Prostate gland (tissue), 2 donors: Measurements from ENCODE around the gene SMARCD1. TPM values are rescaled to one million over a fixed set of nuclear protein-coding genes. Genes with fewer than 3 reads are reported as not detected.

Experiments used
- DNase-seq: peaks from one replicate; pipeline ENCODE4 v3.0.0-alpha.2; 2019; ENCODE audit warnings: low spot score
- H3K27ac ChIP-seq, 2 donors: fragments of 200-600 bp; sonication (generic); 2 replicates each; pipeline ENCODE4 v1.5.1; 2017 to 2019
- H3K27me3 ChIP-seq: fragments of 200-600 bp; sonication (generic); replicated peaks from 2 replicates; pipeline ENCODE4 v1.5.1; 2019; ENCODE audit not compliant: insufficient read depth
- H3K36me3 ChIP-seq, 2 donors: fragments of 200-600 bp; sonication (generic); 1 replicate in 1 of 2; 2 replicates in 1 of 2; pipeline versions ENCODE4 v1.5.1 to v1.8.1; 2017 to 2019
- H3K4me1 ChIP-seq: fragments of 200-600 bp; sonication (generic); replicated peaks from 2 replicates; pipeline ENCODE4 v1.5.1; 2019
- H3K4me3 ChIP-seq, 2 donors: fragments of 200-600 bp; sonication (generic); 2 replicates each; pipeline ENCODE4 v1.5.1; 2017 to 2019
- H3K9me3 ChIP-seq: fragments of 200-600 bp; sonication (generic); 2 replicates; pipeline ENCODE4 v1.5.1; 2017
- POLR2A ChIP-seq: fragments of 450-650 bp; IDR thresholded peaks from one replicate; pipeline ENCODE4 v1.6.1; 2016; ENCODE audit warnings: antibody characterized with exemption, mild to moderate bottlenecking
- POLR2AphosphoS5 ChIP-seq: sonication (generic); formaldehyde crosslinking; IDR thresholded peaks from one replicate; pipeline ENCODE4 v1.6.1; 2017; ENCODE audit warnings: antibody characterized with exemption
- WGBS: methylation state at CpG from one replicate; pipeline ENCODE4 v1.1.5; 2018; 5-methylcytosine and 5-hydroxymethylcytosine counted together
- intact Hi-C: fragments of 100-400 bp; cut with DNase I; formaldehyde crosslinking; loops from one replicate; pipeline ENCODE4 v1.14.2; 2022
- total RNA-seq, 2 donors: library from RNA; depleted of rRNA; stranded (reverse); fragments of >200 nt; gene quantifications; one replicate each; pipeline ENCODE4 v1.1.0, GENCODE V29; 2016
- TF ChIP-seq, protein P1 (sequence below), 4 experiments: fragments of 200-600 bp in 2 of 4; fragments of 450-650 bp in 2 of 4; sonication (generic) in 2 of 4; IDR thresholded peaks; 1 replicate in 3 of 4; 2 replicates in 1 of 4; pipeline ENCODE4 v1.5.1; 2016 to 2019; ENCODE audit warnings: antibody characterized with exemption in 4 of 4, mild to moderate bottlenecking in 2 of 4, moderate library complexity in 2 of 4

SMARCD1 gene
- total RNA-seq, 2 donors from 2014 or later: 72.9 to 90.1 TPM

DNA sequence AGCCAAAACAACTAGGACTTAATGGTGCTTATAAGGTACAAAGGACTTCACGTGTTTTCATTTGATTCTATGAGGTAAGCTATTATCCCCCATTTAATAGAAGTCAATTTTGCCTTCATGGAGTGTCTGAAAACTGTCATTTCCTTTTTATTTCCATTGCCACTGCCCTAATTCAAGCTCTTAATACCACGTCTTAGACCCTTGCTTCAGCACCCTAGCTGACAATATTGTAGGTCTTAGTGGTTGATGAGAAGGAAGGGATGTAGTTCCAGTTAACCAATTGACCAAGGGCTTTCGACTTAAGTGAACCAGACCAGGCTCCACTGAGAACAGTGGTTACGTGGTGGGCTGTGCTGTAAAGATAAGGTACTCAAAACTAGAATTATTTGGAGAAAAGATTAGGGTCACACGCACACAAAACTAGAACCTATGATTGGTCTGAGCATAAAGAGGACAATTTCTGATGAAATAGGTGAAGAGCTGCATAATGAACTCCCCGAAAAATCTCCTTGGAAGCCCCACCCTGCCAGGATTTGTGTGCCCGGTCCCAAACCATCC lies 37.4 kb upstream of the SMARCD1 start:
- WGBS: 94% methylated on average over 7 of the region's 7 CpGs
- Histone ChIP-seq H3K4me1 (no peaks in the 10 kb centered on the region), H3K36me3 (no peaks in the 10 kb centered on the region), H3K27ac (no peak overlapping the region), H3K9me3 (no peaks in the 10 kb centered on the region), H3K4me3 (no peak overlapping the region), H3K27me3 (no peaks in the 10 kb centered on the region)
- intact Hi-C loops: no loop called here
- TF ChIP-seq, protein P1, sequence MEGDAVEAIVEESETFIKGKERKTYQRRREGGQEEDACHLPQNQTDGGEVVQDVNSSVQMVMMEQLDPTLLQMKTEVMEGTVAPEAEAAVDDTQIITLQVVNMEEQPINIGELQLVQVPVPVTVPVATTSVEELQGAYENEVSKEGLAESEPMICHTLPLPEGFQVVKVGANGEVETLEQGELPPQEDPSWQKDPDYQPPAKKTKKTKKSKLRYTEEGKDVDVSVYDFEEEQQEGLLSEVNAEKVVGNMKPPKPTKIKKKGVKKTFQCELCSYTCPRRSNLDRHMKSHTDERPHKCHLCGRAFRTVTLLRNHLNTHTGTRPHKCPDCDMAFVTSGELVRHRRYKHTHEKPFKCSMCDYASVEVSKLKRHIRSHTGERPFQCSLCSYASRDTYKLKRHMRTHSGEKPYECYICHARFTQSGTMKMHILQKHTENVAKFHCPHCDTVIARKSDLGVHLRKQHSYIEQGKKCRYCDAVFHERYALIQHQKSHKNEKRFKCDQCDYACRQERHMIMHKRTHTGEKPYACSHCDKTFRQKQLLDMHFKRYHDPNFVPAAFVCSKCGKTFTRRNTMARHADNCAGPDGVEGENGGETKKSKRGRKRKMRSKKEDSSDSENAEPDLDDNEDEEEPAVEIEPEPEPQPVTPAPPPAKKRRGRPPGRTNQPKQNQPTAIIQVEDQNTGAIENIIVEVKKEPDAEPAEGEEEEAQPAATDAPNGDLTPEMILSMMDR (IDR thresholded peaks at IDR 0.05): no peak
- no peak for DNase-seq

DNA sequence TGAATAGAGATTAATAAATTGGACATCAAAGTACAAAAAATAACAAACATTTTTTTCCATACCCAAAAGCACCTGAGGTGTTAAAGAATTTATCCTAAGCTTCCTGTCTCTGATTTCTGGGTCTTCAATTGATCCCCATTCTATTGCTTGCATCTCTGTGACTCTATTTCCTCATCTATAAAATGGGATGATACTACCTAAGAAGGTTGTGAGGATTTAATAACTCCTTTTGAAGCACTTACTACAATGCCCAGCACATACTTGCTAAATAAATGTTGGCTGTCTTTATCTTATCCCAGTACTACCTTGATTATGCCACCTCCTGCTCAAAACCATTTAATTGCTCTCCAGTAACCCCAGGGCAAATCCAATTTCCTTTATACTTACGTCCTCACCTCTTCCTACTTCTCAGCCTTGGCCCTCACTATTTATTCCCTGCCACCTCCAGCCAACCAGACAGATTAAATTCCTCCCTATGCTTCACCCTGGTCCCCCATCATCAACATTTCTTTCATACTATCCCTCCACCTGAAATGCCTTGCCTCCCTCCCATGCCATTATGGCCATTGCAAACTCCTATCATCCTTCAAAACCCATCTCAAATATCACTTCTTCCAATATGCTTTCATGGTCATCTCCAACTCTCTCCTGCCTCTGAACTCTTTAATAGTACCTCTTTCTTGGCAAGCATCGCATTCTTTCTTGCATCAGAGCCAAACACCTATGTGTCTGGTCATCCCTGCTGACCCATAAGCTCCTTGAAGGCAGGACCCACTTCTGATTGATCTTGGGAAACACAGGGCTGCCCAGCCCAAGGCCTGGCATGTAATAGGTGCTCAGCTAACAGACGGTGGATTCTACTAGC lies 35.7 kb upstream of the SMARCD1 start:
- no peaks in the 10 kb centered on the region for H3K4me1 ChIP-seq
- 89% methylated on average over 3 of the region's 3 CpGs for WGBS
- H3K36me3 ChIP-seq: no peaks in the 10 kb centered on the region
- TF ChIP-seq POLR2AphosphoS5: no peak
- no peak for TF ChIP-seq POLR2A
- TF ChIP-seq, protein P1 (IDR thresholded peaks at IDR 0.05): no peak
- H3K4me3 ChIP-seq: no peak overlapping the region
- H3K9me3 ChIP-seq: no peaks in the 10 kb centered on the region
- no peak overlapping the region for H3K27ac ChIP-seq
- intact Hi-C loops: no loop called here
- no peaks in the 10 kb centered on the region for H3K27me3 ChIP-seq
- no peak for DNase-seq

DNA sequence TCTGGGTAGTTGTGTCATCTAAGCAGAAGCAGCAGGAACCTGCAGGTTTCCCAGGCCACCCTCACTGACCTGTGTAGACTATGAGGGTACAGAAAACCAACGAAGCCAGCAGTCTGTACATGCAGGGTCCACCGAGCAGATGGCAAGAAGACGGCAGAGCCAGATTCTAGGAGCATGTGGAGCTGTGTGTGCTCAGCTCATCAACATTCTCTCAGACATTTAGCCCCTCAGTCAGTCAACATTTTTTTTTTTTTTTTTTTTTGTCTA lies 35.1 kb upstream of the SMARCD1 start:
- Histone ChIP-seq H3K4me3 (no peak overlapping the region), H3K4me1 (no peaks in the 10 kb centered on the region), H3K36me3 (no peaks in the 10 kb centered on the region), H3K27me3 (no peaks in the 10 kb centered on the region), H3K27ac (no peak overlapping the region), H3K9me3 (no peaks in the 10 kb centered on the region)
- WGBS: 89% methylated on average over 3 of the region's 3 CpGs
- intact Hi-C loops: no loop called here
- TF ChIP-seq, protein P1 (IDR thresholded peaks at IDR 0.05): no peak
- no peak for TF ChIP-seq POLR2A
- no peak for TF ChIP-seq POLR2AphosphoS5
- no peak for DNase-seq

DNA sequence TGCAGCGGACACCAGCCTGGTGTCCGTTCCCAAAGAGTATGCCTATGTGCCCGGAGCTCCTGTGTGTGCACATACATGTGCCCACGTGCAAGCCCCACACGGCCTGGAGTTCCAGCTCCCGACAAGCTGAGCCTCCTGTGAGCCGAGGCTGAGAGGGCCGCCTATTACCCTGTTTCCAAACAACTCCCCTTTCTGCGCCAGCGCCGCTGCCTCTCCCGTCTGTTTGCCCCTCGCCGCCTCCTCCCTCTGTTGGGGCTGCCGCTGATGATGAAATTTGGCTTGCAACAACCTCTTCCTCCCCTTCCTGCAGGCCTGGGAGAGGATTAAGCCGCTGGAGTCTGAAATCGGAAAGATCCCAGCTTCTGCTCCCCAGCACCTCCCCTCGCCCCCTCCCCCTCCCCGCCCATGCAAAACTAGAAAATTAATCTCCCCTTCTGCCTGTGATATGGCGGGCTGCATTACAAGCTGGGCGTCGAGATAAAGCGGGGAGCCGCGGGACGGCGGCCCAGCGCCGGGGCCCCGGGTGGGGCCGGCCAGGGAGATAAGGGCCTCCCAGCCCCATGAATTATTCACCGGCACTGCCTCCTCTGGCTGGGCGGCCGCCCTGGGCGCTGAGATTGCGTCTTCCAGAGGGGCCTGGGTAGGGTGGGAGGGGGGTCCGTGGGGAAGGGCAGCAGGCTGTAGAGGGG lies 34.6 kb upstream of the SMARCD1 start:
- no peak overlapping the region for H3K27ac ChIP-seq
- H3K4me3 ChIP-seq: peak overlapping the region; percentile 1 to 19

More for the DNA sequence above, 34.6 kb upstream of the SMARCD1 start:
- intact Hi-C loops: no loop called here
- no peak for DNase-seq
- no peaks in the 10 kb centered on the region for H3K27me3 ChIP-seq
- H3K4me1 ChIP-seq: no peaks in the 10 kb centered on the region
- TF ChIP-seq, protein P1 (IDR thresholded peaks at IDR 0.05): no peak
- TF ChIP-seq POLR2A (no peak), POLR2AphosphoS5 (no peak)
- WGBS: 8% methylated on average over 32 of the region's 37 CpGs
- H3K36me3 ChIP-seq: no peaks in the 10 kb centered on the region
- H3K9me3 ChIP-seq: no peaks in the 10 kb centered on the region
